Superior temporal gyrus (tissue), 1 donor: ENCODE results near the gene SMYD4.
"Not testable (repeated sequence)": the region's sequence is repeated elsewhere in the genome, so short reads cannot be mapped to it uniquely, and the experiment has no call there.

ENCODE experiments used
- DNase-seq: peaks from one replicate; pipeline ENCODE4 v3.0.0-alpha.2; 2016; ENCODE audit errors: extremely low spot score

SMYD4 gene

GRCh38 chr17:1755252-1755826 lies 74.4 kb downstream of the SMYD4 start:
- no peak for DNase-seq

- no peak for DNase-seq
Observed at GRCh38 chr17:1754430-1755112, 75.1 kb downstream of the SMYD4 start.

GRCh38 chr17:1753767-1754429 lies 75.8 kb downstream of the SMYD4 start:
- DNase-seq: no peak

GRCh38 chr17:1752425-1753262 lies 77.1 kb downstream of the SMYD4 start:
- no peak for DNase-seq

GRCh38 chr17:1750628-1751027 lies 79.1 kb downstream of the SMYD4 start:
- DNase-seq: no peak

- no peak for DNase-seq
Observed at GRCh38 chr17:1746975-1747543, 82.6 kb downstream of the SMYD4 start.

- DNase-seq: no peak
Observed at GRCh38 chr17:1745513-1746020, 84.1 kb downstream of the SMYD4 start.

- DNase-seq: no peak
Observed at GRCh38 chr17:1744551-1745512, 84.9 kb downstream of the SMYD4 start.

GRCh38 chr17:1743088-1743439 lies 86.6 kb downstream of the SMYD4 start:
- DNase-seq: no peak

GRCh38 chr17:1742371-1743087 lies 87.2 kb downstream of the SMYD4 start, which contains the start of gene SERPINF2:
TSS of gene SERPINF2 (plus strand) at chr17:1742871. CDS start at chr17:1744996, 2,125 bp downstream.
- no peak for DNase-seq

GRCh38 chr17:1741899-1742298 lies 87.8 kb downstream of the SMYD4 start:
- not testable (repeated sequence) for DNase-seq

- no peak for DNase-seq
Observed at GRCh38 chr17:1737531-1738291, 92.0 kb downstream of the SMYD4 start.

- no peak for DNase-seq
Observed at GRCh38 chr17:1736348-1737281, 93.1 kb downstream of the SMYD4 start.

- DNase-seq: no peak
Observed at GRCh38 chr17:1735834-1736347, 93.8 kb downstream of the SMYD4 start.

GRCh38 chr17:1735418-1735817 lies 94.3 kb downstream of the SMYD4 start:
- no peak for DNase-seq

GRCh38 chr17:1733759-1734158 lies 95.9 kb downstream of the SMYD4 start:
- no peak for DNase-seq

- no peak for DNase-seq
Observed at GRCh38 chr17:1732833-1733321, 96.8 kb downstream of the SMYD4 start.
